Heart left ventricle (tissue), 13 donors: ENCODE measurements around the gene SPAG6.

Experiments used
- CTCF ChIP-seq, 12 donors: fragments of 200-600 bp; sonication (generic) in 4 of 12; IDR thresholded peaks; one replicate each; pipeline versions ENCODE4 v1.5.0 to v1.8.0; 2018 to 2022; ENCODE audit warnings: antibody characterized with exemption in 12 of 12, mild to moderate bottlenecking in 5 of 12
- POLR2A ChIP-seq, 2 donors: fragments of 450-650 bp; IDR thresholded peaks; one replicate each; pipeline ENCODE4 v1.6.1; 2017; ENCODE audit warnings: antibody characterized with exemption in 2 of 2, mild to moderate bottlenecking in 2 of 2, moderate library complexity in 2 of 2
- donor health status: ischemic (EF 13 %, LVEDD 7.1; RV severe dilation, severe dysfunction).
- donor health status: DM: no; HTN: yes; CAD: no.
- donor health status: DM: no; HTN: no; CAD: no.
- donor health status: ischemic (EF 25% LVEDD 6.9; RV normal size, moderate dysfunction).
- donor health status: ischemic (EF 25% LVEDD 5.7; RV mildly dilated, moderate dysfunction).
- donor health status: ischemic (EF 35%, LVEDD 5.7; RV mildly dilated, moderate dysfunction).
- donor health status: nonischemic (EF 11% LVEDD 7.7; RV severe dilation, severe dysfunction).
- donor health status: DM: yes; HTN: yes; CAD: no.
- donor health status: PGD.
- donor health status: ischemic (EF 29% LVEDD 5.4; RV normal size, mild dysfunction).
- donor health status: nonischemic (EF 23%, LVEDD 6.1; RV moderate dilation, normal function).

DNA sequence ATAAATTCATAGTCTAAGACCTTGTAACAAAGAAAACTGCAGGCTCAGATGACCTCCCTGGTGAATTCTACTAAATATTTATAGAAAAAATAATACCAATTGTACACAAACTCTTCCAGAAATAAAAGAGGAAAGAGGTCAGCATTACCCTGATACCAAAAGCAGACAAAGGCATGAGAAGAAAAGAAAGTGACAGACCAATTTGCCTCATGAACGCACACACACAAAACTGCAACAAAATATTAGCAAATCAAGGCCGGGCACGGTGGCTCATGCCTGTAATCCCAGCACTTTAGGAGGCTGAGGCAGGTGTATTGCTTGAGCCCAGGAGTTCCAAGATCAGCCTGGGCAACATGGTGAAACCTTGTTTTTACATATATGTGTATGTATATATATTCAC is 41.8 kb upstream of the SPAG6 start:
- TF ChIP-seq POLR2A (IDR thresholded peaks at IDR 0.05) (no peak), CTCF (IDR thresholded peaks at IDR 0.05) (no peak)
